CD4-positive, alpha-beta T cell treated with Interferon alpha-2 for 1 hour (primary cell): Measurements from ENCODE around the gene CALN1.
"Not testable (repeated sequence)": the region's sequence is repeated elsewhere in the genome, so short reads cannot be mapped to it uniquely, and the experiment has no call there.

ENCODE experiments used
- DNase-seq, 2 donors: peaks; one replicate each; pipeline ENCODE4 v3.0.0-alpha.2; 2020 to 2022

Gene CALN1

GRCh38 chr7:72265071-72265904, 146.8 kb downstream of the CALN1 start:
- DNase-seq, result no peak

DNA sequence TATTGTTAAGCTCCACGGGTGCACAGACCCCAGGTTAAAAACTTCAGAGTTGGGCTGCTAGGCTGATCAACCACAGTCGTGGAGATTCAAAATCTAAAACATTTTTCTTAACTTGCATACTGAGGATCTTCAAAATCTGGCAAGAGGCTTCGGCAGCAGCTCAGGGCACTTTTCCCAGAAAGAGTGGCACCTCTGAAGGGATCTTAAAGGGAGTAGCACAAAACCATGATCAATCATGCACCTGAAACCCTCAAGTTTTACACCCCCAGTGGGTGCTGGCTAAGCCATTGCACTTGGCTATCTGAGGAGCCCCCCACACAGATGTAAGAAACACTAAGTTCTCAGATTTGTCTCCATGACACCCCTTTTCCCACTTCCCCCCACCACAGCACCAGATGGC, 151.7 kb downstream of the CALN1 start:
- no peak for DNase-seq

DNA sequence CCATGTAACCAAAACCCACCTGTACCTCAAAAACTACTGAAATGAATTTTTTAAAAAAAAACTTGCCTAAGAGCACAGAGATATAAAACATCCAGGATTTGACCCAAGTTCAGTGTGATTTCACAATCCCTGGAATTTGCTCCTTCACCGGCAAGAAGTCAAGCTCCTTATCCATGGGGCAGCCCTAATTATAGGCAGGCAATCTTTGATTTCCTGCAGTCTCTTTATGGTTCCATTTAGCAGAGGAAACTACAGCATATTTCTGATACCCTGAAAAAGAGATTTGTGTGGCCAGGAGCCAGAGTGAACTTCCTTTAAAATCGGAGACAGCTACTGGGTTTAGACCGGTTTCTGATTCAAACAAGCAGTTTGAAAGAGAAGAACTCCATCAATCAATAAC, 154.1 kb downstream of the CALN1 start:
- DNase-seq, result no peak

- DNase-seq, result no peak
Measured at GRCh38 chr7:72254455-72254854, 157.7 kb downstream of the CALN1 start.

GRCh38 chr7:72249106-72249505, 163.0 kb downstream of the CALN1 start:
- DNase-seq, result no peak

GRCh38 chr7:72244826-72245398, 167.2 kb downstream of the CALN1 start:
- DNase-seq, result no peak

DNA sequence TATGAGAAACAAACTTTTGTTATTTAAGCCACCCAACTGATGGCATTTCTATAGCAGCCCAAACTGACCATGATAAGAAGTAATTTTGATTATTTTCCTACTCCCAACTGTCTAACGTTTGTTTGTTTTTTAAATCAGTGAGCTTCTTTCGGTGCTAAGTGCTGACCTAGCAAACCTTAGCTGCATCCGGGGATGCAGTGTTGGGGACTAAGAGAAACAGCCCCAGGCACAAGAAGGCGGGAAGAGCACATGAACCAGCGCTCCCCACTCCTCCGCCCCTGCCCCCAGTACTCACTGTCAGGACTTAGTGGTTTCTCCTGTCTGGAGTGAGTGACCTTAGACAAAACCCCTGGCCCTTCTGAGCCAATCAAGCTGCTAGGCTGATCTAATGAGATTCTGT, 168.8 kb downstream of the CALN1 start:
- DNase-seq, result no peak

- no peak for DNase-seq
Measured at GRCh38 chr7:72235351-72235750, 176.8 kb downstream of the CALN1 start.

DNA sequence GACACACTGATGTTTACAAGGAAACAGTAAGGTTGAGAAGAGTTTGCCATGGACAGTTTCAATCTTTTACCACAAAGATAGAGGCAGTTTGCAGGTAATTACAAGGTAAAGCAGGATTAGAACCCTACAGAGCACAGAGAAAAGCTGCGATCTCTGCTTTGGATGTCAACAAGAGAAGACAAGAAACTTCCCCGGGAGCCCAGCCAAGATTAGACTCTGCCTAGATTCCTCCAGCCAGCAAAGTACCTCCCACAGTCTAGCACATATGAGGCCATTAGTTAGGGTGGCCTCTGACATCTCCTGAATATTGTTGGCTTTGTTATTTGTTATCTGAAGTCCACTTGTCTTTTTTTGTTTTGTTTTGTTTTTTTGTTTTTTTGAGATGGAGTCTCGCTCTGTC, 178.1 kb downstream of the CALN1 start:
- DNase-seq, result no peak

DNA sequence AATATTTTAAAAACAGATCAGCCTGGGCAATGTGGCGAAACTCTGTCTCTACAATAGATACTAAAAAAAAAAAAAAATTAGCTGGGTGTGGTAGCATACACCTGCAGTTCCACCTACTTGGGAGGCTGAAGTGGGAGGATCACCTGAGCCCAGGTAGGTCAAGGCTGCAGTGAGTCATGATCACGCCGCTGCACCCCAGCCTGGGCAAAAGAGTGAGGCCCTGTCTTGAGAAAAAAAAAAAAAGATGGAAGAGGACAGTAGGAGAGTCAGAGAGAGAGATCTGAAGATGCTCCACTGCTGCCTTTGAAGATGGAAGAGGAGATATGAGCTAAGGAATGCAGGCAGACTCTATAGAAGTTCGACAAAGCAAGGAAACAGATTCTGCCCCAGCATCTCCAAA, 181.9 kb downstream of the CALN1 start:
- no peak for DNase-seq

DNA sequence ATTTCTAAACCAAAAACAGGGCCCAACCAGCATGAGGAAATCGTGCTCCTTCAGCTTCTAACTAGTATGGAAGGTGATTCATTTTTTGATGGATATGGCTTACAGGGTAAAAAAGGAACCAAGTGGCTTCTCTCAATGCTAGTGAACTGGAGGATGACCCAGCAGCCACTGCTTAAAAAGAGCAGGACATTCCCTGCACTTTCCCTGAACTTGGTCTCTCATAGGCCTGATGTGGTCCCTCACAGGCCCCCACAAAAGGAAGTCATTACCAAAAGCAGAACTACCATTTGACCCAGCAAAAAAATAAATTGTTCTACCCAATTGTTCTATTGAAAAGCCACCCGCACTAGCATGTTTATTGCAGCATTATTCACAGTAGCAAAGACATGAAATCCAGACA, 188.8 kb downstream of the CALN1 start:
- no peak for DNase-seq

DNA sequence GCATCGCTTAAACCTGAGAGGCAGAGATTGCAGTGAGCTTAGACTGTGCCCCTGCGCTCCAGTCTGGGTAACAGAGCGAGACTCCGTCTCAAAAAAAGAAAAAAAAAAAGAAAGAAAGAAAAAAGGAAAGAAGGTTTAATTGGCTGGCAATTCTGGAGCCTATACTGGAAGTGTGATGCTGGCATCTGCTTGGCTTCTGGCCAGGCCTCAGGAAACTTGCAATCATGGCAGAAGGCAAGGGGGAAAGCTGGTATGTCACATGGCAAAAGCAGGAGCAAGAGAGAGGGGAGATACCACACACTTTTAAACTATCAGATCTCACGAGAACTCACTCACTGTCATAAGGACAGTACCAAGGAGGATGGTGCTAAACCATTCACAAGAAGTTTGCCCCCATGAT, 190.0 kb downstream of the CALN1 start:
- DNase-seq, result no peak

DNA sequence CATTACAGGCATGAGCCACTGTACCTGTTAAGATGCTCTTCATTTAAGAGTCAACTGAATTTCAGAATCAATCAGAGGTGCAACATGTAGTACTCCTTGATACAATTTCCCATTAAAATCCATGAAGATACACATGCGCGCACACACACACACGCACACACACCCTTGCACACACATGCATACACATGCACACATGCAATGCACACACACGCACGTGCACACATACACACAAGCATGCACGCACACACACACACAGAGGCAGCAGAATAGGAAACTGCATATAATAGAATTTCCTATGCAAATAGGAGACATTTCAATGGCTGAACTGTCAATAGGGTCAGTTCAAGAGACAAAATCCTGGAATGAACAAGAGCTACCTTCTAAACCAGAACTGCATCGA, 192.6 kb downstream of the CALN1 start:
- DNase-seq, result no peak

GRCh38 chr7:72217151-72217550, 195.0 kb downstream of the CALN1 start:
- DNase-seq, result no peak

GRCh38 chr7:72213769-72214168, 198.4 kb downstream of the CALN1 start:
- DNase-seq, result no peak

DNA sequence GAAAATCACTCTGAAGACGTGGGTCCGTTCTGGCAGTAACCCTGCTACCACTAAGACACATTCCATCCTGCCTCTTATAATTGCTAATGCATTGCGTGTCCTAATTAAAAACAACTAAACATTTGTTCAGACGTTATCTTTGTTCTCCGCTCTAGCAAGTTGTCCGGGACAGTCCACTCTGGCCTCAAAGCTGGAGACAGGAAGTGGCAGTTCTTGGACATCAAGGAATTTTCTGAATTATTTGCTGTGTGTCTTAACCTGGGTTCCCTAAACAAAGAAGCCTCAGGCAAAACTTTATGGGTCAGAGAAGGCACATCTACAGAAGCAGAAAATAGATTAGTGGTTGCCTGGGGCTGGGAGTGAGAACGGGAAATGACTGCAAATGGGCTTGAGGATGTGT, 199.1 kb downstream of the CALN1 start:
- DNase-seq, result no peak

GRCh38 chr7:72211175-72211574, 201.0 kb downstream of the CALN1 start:
- no peak for DNase-seq

- not testable (repeated sequence) for DNase-seq
Measured at GRCh38 chr7:72209006-72209405, 203.1 kb downstream of the CALN1 start.

DNA sequence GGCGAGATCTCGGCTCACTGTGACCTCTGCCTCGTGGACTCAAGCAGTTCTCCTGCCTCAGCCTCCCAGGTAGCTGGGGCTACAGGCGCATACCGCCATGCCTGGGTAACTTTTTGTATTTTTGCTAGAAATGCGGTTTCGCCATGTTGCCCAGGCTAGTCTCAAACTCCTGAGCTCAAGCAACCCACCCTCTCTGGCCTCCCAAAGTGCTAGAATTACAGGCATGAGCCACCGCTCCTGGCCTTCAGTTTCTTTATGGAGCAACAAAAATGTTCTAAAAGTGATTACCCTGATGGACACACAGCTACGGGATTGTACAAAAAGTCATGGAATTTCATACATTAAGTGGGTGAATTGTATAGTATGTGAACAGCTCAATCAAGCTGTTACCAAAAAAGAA, 216.0 kb downstream of the CALN1 start:
- DNase-seq, result no peak

GRCh38 chr7:72190919-72191318, 221.2 kb downstream of the CALN1 start:
- no peak for DNase-seq

- DNase-seq, result no peak
Measured at GRCh38 chr7:72190146-72190545, 222.0 kb downstream of the CALN1 start.

- DNase-seq, result no peak
Measured at GRCh38 chr7:72187179-72187578, 225.0 kb downstream of the CALN1 start.

DNA sequence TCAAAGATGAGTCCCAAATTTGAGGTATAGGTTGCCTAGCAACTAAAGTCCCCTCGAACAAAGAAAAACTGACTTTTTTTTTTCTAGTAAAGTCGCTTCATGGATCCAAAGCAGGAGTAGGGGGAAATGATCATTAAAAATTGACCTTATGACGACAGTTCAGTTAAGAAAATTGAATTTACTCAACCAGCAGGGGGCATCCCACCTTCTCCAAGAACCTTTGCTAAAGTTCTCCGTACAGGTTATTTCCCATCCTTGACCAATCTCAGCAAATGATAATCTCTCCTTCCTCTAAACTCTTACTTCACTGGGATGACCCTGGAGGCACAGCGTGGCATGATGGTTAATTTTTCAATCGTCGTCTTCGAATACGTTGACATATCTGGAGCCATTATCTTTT, 228.3 kb downstream of the CALN1 start:
- DNase-seq, result no peak

- no peak for DNase-seq
Measured at GRCh38 chr7:72182036-72182435, 230.1 kb downstream of the CALN1 start.

DNA sequence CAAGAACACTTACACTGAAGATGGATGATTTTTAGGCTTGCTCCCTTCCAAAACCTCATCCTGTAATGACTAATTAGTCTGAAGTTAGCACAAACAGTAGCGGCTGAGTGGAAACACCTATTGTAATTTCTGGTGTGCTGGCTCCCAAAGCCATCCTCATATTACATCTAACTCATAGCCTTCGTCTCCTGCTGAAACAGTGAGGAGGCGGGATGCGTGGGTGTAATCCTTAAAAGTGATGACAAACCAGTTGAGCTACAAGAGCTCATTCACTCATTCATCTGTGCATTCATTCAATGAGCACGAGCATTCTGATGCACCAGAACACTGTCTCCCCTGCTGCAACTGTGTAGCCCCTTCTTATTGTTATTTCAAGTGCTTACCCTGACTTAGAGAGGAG, 235.3 kb downstream of the CALN1 start:
- DNase-seq, result no peak
